K562 (cell line): ENCODE results near the gene MYO9A.

ENCODE experiments used
- CTCF ChIP-seq, 3 experiments: IDR thresholded peaks in 2 of 3; conservative IDR thresholded peaks in 1 of 3; 2 replicates each; pipeline ENCODE4 v1.5.1; 2011 to 2012; ENCODE audit warnings: low read length in 3 of 3, mild to moderate bottlenecking in 3 of 3, control low read depth in 2 of 3, improper control_type of control experiment in 1 of 3, inconsistent platforms in 1 of 3, low read depth in 1 of 3, mixed read lengths in 1 of 3, moderate library complexity in 1 of 3; ENCODE audit not compliant: insufficient read depth in 2 of 3
- JUNB ChIP-seq: fragments of 450-650 bp; formaldehyde crosslinking; conservative IDR thresholded peaks from 2 replicates; pipeline ENCODE4 v1.4.0; 2020; ENCODE audit warnings: mild to moderate bottlenecking
- NFE2 ChIP-seq: IDR thresholded peaks from 2 replicates; pipeline ENCODE4 v1.6.1; 2014; ENCODE audit warnings: antibody characterized with exemption, low read depth
- ZNF589 ChIP-seq: fragments of 200-800 bp; sonication (Bioruptor generic); IDR thresholded peaks from 2 replicates; pipeline ENCODE4 v1.6.1; 2016; ENCODE audit warnings: low read depth, missing genetic modification characterization, missing compliant biosample characterization
- TF ChIP-seq, protein P1 (sequence below): sonication (generic); formaldehyde crosslinking; IDR thresholded peaks from 2 replicates; pipeline ENCODE4 v1.8.1; 2023; ENCODE audit warnings: mild to moderate bottlenecking, missing genetic modification reagents

DNA sequence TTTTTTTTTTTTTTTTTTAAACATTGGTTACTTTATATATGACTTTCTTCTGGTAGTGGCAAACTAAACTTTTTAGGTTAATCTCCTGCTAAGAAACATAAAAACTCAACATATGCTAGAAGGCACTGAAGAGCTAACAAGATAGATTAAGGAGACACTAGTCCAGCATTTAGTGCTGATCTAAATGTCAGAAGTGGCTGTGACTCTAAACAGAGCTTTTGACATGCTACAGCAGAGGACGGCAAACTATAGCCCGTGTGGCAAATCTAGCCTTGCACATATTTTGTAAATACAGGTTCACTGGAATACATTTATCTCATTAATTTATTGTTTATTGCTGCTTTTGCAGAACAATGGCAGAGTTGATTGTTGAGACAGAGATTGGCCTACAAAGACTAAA lies 287.0 kb downstream of the MYO9A start:
- no peak for TF ChIP-seq NFE2
- no peak for TF ChIP-seq CTCF (IDR thresholded peaks at IDR 0.05 in 2 of 3, conservative IDR thresholded peaks at IDR 0.05 in 1 of 3; ENCODE audit: insufficient read depth in 2 of 3, low read depth in 1 of 3, low read length in 3 of 3)
- TF ChIP-seq ZNF589 (CRISPR knock-in tag), result no peak
- TF ChIP-seq, protein P1, sequence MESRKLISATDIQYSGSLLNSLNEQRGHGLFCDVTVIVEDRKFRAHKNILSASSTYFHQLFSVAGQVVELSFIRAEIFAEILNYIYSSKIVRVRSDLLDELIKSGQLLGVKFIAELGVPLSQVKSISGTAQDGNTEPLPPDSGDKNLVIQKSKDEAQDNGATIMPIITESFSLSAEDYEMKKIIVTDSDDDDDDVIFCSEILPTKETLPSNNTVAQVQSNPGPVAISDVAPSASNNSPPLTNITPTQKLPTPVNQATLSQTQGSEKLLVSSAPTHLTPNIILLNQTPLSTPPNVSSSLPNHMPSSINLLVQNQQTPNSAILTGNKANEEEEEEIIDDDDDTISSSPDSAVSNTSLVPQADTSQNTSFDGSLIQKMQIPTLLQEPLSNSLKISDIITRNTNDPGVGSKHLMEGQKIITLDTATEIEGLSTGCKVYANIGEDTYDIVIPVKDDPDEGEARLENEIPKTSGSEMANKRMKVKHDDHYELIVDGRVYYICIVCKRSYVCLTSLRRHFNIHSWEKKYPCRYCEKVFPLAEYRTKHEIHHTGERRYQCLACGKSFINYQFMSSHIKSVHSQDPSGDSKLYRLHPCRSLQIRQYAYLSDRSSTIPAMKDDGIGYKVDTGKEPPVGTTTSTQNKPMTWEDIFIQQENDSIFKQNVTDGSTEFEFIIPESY (CRISPR knock-in tag), result no peak
- no peak for TF ChIP-seq JUNB (CRISPR knock-in tag)
